ENCODE measurements around the gene RAB15. TPM values are rescaled to one million over a fixed set of nuclear protein-coding genes. Genes with fewer than 3 reads are reported as not detected.

RAB15 gene
- total and polyA plus RNA-seq, 2 donors (not counting 3 experiments of a cell fraction or from before 2014, with no cell fraction given) = 24.9 to 33.3 TPM

DNA sequence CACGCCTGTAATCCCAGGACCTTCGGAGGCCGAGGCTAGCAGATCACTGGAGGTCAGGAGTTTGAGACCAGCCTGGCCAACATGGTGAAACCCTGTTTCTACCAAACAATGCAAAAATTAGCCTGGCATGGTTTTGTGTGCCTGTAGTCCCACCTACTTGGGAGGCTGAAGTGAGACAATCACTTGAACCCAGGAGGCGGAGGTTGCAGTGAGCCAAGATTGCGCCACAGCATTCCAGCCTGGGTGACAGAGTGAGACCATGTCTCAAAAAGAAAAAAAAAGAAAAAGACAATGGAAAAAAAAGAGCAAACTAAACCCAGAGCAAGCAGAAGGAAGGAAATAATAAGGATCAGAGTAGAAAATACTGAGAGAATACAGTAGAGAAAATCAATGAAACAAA is 52.5 kb downstream of the RAB15 start:
- intact Hi-C loops (cut with micrococcal nuclease) (no loop called here), dilution Hi-C loops (cut with MboI; ENCODE audit: extremely low pct_ligation_motif_present, low sequenced_read_pairs) (no loop called here)
- DNase-seq (ENCODE audit: low read depth, low spot score) (no peak), FAIRE-seq (no peak)
- Histone ChIP-seq H3K27me3 (ENCODE audit: control insufficient read depth in 2 of 2, insufficient read depth in 2 of 2, low read length in 2 of 2) (no peaks in the 10 kb centered on the region), H3K9me3 (replicated peaks; ENCODE audit: control insufficient read depth, insufficient read depth, low read length) (no peaks in the 10 kb centered on the region), H4K20me1 (replicated peaks; ENCODE audit: control insufficient read depth, extremely low read depth, insufficient read depth, low read length) (peaks cover 3% of the 10 kb centered on the region), H3K79me2 (ENCODE audit: control insufficient read depth, insufficient read depth, low read length) (peaks cover 32% of the 10 kb centered on the region), H3K27ac (ENCODE audit: insufficient read depth, low read depth, low read length) (no peak overlapping the region), H3K4me1 (ENCODE audit: control insufficient read depth, extremely low read depth, insufficient read depth, low read length) (peaks cover 13% of the 10 kb centered on the region), H3K4me2 (ENCODE audit: insufficient read depth, low read length) (no peak overlapping the region), H3K9ac (replicated peaks; ENCODE audit: extremely low read depth, insufficient read depth, low read length) (no peak overlapping the region), H3K36me3 (ENCODE audit: control insufficient read depth in 2 of 2, extremely low read depth in 1 of 2, insufficient read depth in 2 of 2, low read length in 2 of 2) (no peaks in the 10 kb centered on the region), H2AFZ (ENCODE audit: low read depth, low read length) (no peak overlapping the region), H3K9me1 (replicated peaks; ENCODE audit: control insufficient read depth, extremely low read depth, insufficient read depth, low read length) (no peaks in the 10 kb centered on the region), H3K4me3 (replicated peaks in 1 of 3; ENCODE audit: insufficient read depth in 1 of 3, low read depth in 1 of 3, low read length in 3 of 3) (no peak overlapping the region)
- BruUV-seq (replicated peaks) = no TSS peak
- ChIA-PET CTCF (no interaction called here), POLR2A (no interaction called here)
- TF ChIP-seq, protein P1, sequence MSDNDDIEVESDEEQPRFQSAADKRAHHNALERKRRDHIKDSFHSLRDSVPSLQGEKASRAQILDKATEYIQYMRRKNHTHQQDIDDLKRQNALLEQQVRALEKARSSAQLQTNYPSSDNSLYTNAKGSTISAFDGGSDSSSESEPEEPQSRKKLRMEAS (IDR thresholded peaks at IDR 0.05; ENCODE audit: insufficient read depth, insufficient read length) = no peak

DNA sequence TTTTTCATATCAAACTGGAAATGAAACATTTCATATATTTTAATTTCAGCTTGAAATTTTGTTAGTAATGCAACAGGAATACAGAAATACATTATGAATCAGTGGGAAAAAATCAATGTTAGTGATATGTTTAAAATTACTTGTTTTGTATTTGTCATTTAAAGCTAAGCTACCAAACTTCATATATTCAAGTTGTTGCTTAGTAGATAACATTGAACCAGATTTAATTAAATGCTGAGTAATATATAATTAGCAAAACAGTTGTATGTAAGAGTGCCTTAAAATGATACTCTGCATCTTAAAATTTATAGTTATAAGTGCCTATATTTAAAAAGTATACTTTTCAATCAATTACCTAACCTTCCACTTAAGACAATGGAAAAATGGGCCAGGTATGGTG is 52.9 kb downstream of the RAB15 start:
- no peak overlapping the region for H3K4me2 ChIP-seq (ENCODE audit: insufficient read depth, low read length)
- no peak overlapping the region for H2AFZ ChIP-seq (ENCODE audit: low read depth, low read length)
- no peaks in the 10 kb centered on the region for H3K9me1 ChIP-seq (replicated peaks; ENCODE audit: control insufficient read depth, extremely low read depth, insufficient read depth, low read length)
- no peaks in the 10 kb centered on the region for H3K36me3 ChIP-seq (ENCODE audit: control insufficient read depth in 2 of 2, extremely low read depth in 1 of 2, insufficient read depth in 2 of 2, low read length in 2 of 2)
- H3K9ac ChIP-seq (replicated peaks; ENCODE audit: extremely low read depth, insufficient read depth, low read length) = no peak overlapping the region
- peaks cover 13% of the 10 kb centered on the region for H3K4me1 ChIP-seq (ENCODE audit: control insufficient read depth, extremely low read depth, insufficient read depth, low read length)
- peaks cover 3% of the 10 kb centered on the region for H4K20me1 ChIP-seq (replicated peaks; ENCODE audit: control insufficient read depth, extremely low read depth, insufficient read depth, low read length)
- FAIRE-seq (no peak), DNase-seq (ENCODE audit: low read depth, low spot score) (no peak)
- no TSS peak for BruUV-seq (replicated peaks)
- peaks cover 35% of the 10 kb centered on the region for H3K79me2 ChIP-seq (ENCODE audit: control insufficient read depth, insufficient read depth, low read length)
- H3K9me3 ChIP-seq (replicated peaks; ENCODE audit: control insufficient read depth, insufficient read depth, low read length) = no peaks in the 10 kb centered on the region
- dilution Hi-C loops (cut with MboI; ENCODE audit: extremely low pct_ligation_motif_present, low sequenced_read_pairs) = no loop called here
- ChIA-PET CTCF (no interaction called here), POLR2A (no interaction called here)
- no peak overlapping the region for H3K27ac ChIP-seq (ENCODE audit: insufficient read depth, low read depth, low read length)
- no peak overlapping the region for H3K4me3 ChIP-seq (replicated peaks in 1 of 3; ENCODE audit: insufficient read depth in 1 of 3, low read depth in 1 of 3, low read length in 3 of 3)
- intact Hi-C loops (cut with micrococcal nuclease) = no loop called here
- TF ChIP-seq, protein P2, sequence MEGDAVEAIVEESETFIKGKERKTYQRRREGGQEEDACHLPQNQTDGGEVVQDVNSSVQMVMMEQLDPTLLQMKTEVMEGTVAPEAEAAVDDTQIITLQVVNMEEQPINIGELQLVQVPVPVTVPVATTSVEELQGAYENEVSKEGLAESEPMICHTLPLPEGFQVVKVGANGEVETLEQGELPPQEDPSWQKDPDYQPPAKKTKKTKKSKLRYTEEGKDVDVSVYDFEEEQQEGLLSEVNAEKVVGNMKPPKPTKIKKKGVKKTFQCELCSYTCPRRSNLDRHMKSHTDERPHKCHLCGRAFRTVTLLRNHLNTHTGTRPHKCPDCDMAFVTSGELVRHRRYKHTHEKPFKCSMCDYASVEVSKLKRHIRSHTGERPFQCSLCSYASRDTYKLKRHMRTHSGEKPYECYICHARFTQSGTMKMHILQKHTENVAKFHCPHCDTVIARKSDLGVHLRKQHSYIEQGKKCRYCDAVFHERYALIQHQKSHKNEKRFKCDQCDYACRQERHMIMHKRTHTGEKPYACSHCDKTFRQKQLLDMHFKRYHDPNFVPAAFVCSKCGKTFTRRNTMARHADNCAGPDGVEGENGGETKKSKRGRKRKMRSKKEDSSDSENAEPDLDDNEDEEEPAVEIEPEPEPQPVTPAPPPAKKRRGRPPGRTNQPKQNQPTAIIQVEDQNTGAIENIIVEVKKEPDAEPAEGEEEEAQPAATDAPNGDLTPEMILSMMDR (IDR thresholded peaks at IDR 0.05; ENCODE audit: extremely low read depth in 1 of 2, insufficient read depth in 1 of 2, low read depth in 1 of 2, low read length in 2 of 2) = no peak
- TF ChIP-seq FOS (IDR thresholded peaks at IDR 0.05; ENCODE audit: borderline replicate concordance, insufficient read depth, low read length) = no peak
- no peak for TF ChIP-seq EZH2 (IDR thresholded peaks at IDR 0.05; ENCODE audit: borderline replicate concordance, low read depth, low read length, severe bottlenecking)
- no peak for TF ChIP-seq GATA2 (IDR thresholded peaks at IDR 0.05; ENCODE audit: insufficient read depth, insufficient read length, low read depth, low read length)
- TF ChIP-seq POLR2AphosphoS5 (IDR thresholded peaks at IDR 0.05; ENCODE audit: insufficient read depth, low read depth, low read length) = no peak
- no peak for TF ChIP-seq POLR2A (IDR thresholded peaks at IDR 0.05; ENCODE audit: low read depth, low read length)
- TF ChIP-seq, protein P1 (IDR thresholded peaks at IDR 0.05; ENCODE audit: insufficient read depth, insufficient read length) = no peak
- no peak for TF ChIP-seq MYC (IDR thresholded peaks at IDR 0.05; ENCODE audit: low read depth, low read length)
- no peak for TF ChIP-seq JUN (IDR thresholded peaks at IDR 0.05; ENCODE audit: borderline replicate concordance, insufficient read depth, insufficient read length, low read depth)
- H3K27me3 ChIP-seq (ENCODE audit: control insufficient read depth in 2 of 2, insufficient read depth in 2 of 2, low read length in 2 of 2) = no peaks in the 10 kb centered on the region

Measured in endothelial cell of umbilical vein (primary cell).